Measurements from ENCODE around the gene ST3GAL4. TPM values are rescaled to one million over a fixed set of nuclear protein-coding genes. Genes with fewer than 3 reads are reported as not detected.

Gene ST3GAL4
- total RNA-seq, 1 experiment from 2014 or later = 13.1 TPM

- TF ChIP-seq EZH2phosphoT487 (IDR thresholded peaks at IDR 0.05; ENCODE audit: borderline replicate concordance) = no peak
Measured at GRCh38 chr11:126343051-126343450, 12.4 kb upstream of the ST3GAL4 start (continued).

GRCh38 chr11:126344141-126345080 is 11.1 kb upstream of the ST3GAL4 start:
- no peak for ATAC-seq
- no peak overlapping the region for H2AFZ ChIP-seq (ENCODE audit: low read depth, low read length, poor library complexity, severe bottlenecking)
- H3K4me1 ChIP-seq (ENCODE audit: control insufficient read depth in 1 of 2, insufficient read depth in 2 of 2, low read length in 2 of 2) = peaks cover 30 to 49% of the 10 kb centered on the region in 2 experiments
- ChIA-PET RAD21 (ENCODE audit: low non-redundant PET in 1 of 2, low total read pairs in 2 of 2, uncharacterized antibody in 2 of 2, unreplicated experiment in 2 of 2) (no interaction called here), POLR2A (no interaction called here), CTCF (no interaction called here)
- 0 out of 2 replicates have a peak, but pooled peaks cover 2% of the 10 kb centered on the region for H3K79me2 ChIP-seq (ENCODE audit: insufficient read depth, low read length)
- H3K4me3 ChIP-seq (replicated peaks in 1 of 2; ENCODE audit: low read depth in 1 of 2, low read length in 2 of 2) = no peak overlapping the region
- H3K9me2 ChIP-seq (ENCODE audit: insufficient read depth) = no peaks in the 10 kb centered on the region
- TF ChIP-seq ELF1 (IDR thresholded peaks at IDR 0.05; ENCODE audit: borderline replicate concordance, low read depth) (no peak), ZBTB33 (IDR thresholded peaks at IDR 0.05; ENCODE audit: extremely low read depth, insufficient replicate concordance, low read length) (no peak), FOSL1 (IDR thresholded peaks at IDR 0.05; ENCODE audit: low read depth) (no peak), ZFX (IDR thresholded peaks at IDR 0.05) (no peak), EGR1 (IDR thresholded peaks at IDR 0.05; ENCODE audit: low read depth) (no peak), SIN3A (IDR thresholded peaks at IDR 0.05; ENCODE audit: low read depth) (no peak)
- no peaks in the 10 kb centered on the region for H3K27me3 ChIP-seq (ENCODE audit: insufficient read depth, low read length)
- no peak for DNase-seq (ENCODE audit: low read depth, low spot score)
- H4K20me1 ChIP-seq (ENCODE audit: insufficient read depth) = no peaks in the 10 kb centered on the region
- no TSS peak for BruUV-seq (replicated peaks)
- H3K4me2 ChIP-seq (ENCODE audit: low read length) = no peak overlapping the region
- no peak overlapping the region for H3K27ac ChIP-seq (ENCODE audit: low read depth, low read length)
- H3K9me3 ChIP-seq (ENCODE audit: control insufficient read depth in 1 of 2, insufficient read depth in 1 of 2, low read depth in 1 of 2, low read length in 2 of 2) = no peaks in the 10 kb centered on the region
- H3K9ac ChIP-seq (ENCODE audit: low read length) = no peak overlapping the region
- intact Hi-C loops (cut with micrococcal nuclease) = no loop called here
- no peaks in the 10 kb centered on the region for H3K36me3 ChIP-seq (ENCODE audit: control insufficient read depth in 1 of 2, insufficient read depth in 2 of 2, low read length in 2 of 2)

Measured in HCT116 (cell line).